Measurements from ENCODE around the gene MACF1. TPM values are rescaled to one million over a fixed set of nuclear protein-coding genes. Genes with fewer than 3 reads are reported as not detected.
"Not testable (repeated sequence)": the region's sequence is repeated elsewhere in the genome, so short reads cannot be mapped to it uniquely, and the experiment has no call there.

The MACF1 gene
- total and polyA plus RNA-seq, 2 donors from 2014 or later, result 65.7 to 387 TPM

DNA sequence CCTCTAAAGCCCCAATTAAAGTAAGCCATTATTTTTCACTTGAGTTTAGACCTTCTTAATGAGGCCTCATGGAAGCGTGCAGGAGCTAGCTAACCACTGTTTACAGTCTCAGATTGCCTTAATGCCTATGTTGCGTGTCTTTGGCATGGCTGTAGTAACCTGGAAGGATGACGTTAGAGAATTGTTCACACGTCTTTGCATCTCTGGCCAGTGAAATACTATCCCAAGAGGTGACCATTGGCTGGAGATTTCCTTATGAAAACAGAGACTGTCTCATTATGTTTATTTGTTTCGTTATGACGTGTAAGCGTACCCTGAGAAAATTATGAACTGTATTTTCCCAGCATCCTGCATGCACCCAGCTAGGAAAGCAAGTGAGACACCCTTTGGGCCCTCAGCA lies 268.3 kb downstream of the MACF1 start:
- Histone ChIP-seq H3K9me3 (ENCODE audit: control insufficient read depth in 2 of 3, insufficient read depth in 1 of 3, low read length in 3 of 3) (no peaks in the 10 kb centered on the region), H3K27me3 (ENCODE audit: control insufficient read depth, insufficient read depth, low read length) (no peaks in the 10 kb centered on the region), H3K36me3 (ENCODE audit: control insufficient read depth in 2 of 3, insufficient read depth in 3 of 3, low read length in 3 of 3) (peaks cover 6 to 54% (median 33%) of the 10 kb centered on the region in 3 donors), H3K27ac (ENCODE audit: low read depth in 2 of 2, low read length in 2 of 2) (no peak overlapping the region), H3K4me1 (ENCODE audit: control insufficient read depth in 2 of 3, insufficient read depth in 2 of 3, low read depth in 1 of 3, low read length in 3 of 3) (no peaks in the 10 kb centered on the region), H3K9ac (ENCODE audit: low read length in 3 of 3) (no peak overlapping the region), H3K4me3 (ENCODE audit: low read length in 3 of 3) (no peak overlapping the region)
- DNase-seq (no peak), FAIRE-seq (no peak)
- intact Hi-C loops (cut with DNase I), result no loop called here
- TF ChIP-seq, protein P1, sequence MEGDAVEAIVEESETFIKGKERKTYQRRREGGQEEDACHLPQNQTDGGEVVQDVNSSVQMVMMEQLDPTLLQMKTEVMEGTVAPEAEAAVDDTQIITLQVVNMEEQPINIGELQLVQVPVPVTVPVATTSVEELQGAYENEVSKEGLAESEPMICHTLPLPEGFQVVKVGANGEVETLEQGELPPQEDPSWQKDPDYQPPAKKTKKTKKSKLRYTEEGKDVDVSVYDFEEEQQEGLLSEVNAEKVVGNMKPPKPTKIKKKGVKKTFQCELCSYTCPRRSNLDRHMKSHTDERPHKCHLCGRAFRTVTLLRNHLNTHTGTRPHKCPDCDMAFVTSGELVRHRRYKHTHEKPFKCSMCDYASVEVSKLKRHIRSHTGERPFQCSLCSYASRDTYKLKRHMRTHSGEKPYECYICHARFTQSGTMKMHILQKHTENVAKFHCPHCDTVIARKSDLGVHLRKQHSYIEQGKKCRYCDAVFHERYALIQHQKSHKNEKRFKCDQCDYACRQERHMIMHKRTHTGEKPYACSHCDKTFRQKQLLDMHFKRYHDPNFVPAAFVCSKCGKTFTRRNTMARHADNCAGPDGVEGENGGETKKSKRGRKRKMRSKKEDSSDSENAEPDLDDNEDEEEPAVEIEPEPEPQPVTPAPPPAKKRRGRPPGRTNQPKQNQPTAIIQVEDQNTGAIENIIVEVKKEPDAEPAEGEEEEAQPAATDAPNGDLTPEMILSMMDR (IDR thresholded peaks at IDR 0.05; ENCODE audit: borderline replicate concordance, extremely low read depth, insufficient read depth), result no peak

DNA sequence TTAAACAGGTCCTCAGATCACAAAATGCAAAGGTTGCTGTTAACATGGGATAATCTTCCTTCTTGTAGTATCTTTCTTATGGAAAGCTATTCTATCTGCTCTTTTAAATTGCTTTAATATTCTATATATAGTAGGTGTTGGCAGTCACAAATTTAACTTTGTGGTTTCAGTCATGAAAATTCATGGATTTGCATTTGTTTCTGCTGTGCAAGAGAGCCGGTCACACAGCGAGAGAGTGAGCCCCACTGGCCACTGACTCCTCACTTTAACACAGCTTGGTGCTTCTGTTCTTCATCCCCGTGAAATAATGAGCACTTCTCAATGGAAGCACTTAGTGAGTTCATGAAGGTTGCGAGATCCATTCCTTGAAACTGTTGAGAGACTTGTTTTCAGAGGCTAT lies 268.8 kb downstream of the MACF1 start:
- FAIRE-seq (no peak), DNase-seq (no peak)
- H3K27me3 ChIP-seq (ENCODE audit: control insufficient read depth, insufficient read depth, low read length), result no peaks in the 10 kb centered on the region
- TF ChIP-seq, protein P1 (IDR thresholded peaks at IDR 0.05; ENCODE audit: borderline replicate concordance, extremely low read depth, insufficient read depth), result no peak
- no peaks in the 10 kb centered on the region for H3K9me3 ChIP-seq (ENCODE audit: control insufficient read depth in 2 of 3, insufficient read depth in 1 of 3, low read length in 3 of 3)
- H3K9ac ChIP-seq (ENCODE audit: low read length in 3 of 3), result no peak overlapping the region
- H3K4me3 ChIP-seq (ENCODE audit: low read length in 3 of 3), result no peak overlapping the region
- no peak overlapping the region for H3K27ac ChIP-seq (ENCODE audit: low read depth in 2 of 2, low read length in 2 of 2)
- peaks cover 6 to 51% (median 33%) of the 10 kb centered on the region in 3 donors for H3K36me3 ChIP-seq (ENCODE audit: control insufficient read depth in 2 of 3, insufficient read depth in 3 of 3, low read length in 3 of 3)
- intact Hi-C loops (cut with DNase I), result no loop called here
- no peaks in the 10 kb centered on the region for H3K4me1 ChIP-seq (ENCODE audit: control insufficient read depth in 2 of 3, insufficient read depth in 2 of 3, low read depth in 1 of 3, low read length in 3 of 3)

DNA sequence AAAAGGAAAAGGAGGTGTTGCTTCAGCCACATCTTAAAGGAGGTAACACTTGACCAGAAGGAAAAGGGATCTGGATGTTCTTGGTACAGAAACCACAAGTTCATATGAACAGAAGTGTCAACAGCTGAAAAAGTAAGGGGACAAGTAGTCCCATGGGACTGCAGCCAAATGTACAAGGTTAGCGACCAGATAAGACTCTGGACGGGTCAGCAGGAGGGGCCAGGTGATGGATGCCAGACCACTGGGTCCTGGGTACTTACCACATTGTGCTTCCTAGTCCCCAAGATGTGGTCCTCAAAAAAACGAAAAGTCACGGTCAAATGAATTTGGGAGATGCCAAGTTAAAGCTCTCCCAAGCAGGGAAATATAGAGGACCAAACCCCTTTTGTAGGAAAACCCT lies 270.3 kb downstream of the MACF1 start:
- Histone ChIP-seq H3K9ac (ENCODE audit: low read length in 3 of 3) (no peak overlapping the region), H3K4me1 (ENCODE audit: control insufficient read depth in 2 of 3, insufficient read depth in 2 of 3, low read depth in 1 of 3, low read length in 3 of 3) (no peaks in the 10 kb centered on the region), H3K4me3 (ENCODE audit: low read length in 3 of 3) (no peak overlapping the region), H3K9me3 (ENCODE audit: control insufficient read depth in 2 of 3, insufficient read depth in 1 of 3, low read length in 3 of 3) (no peaks in the 10 kb centered on the region), H3K27ac (ENCODE audit: low read depth in 2 of 2, low read length in 2 of 2) (no peak overlapping the region), H3K36me3 (ENCODE audit: control insufficient read depth in 2 of 3, insufficient read depth in 3 of 3, low read length in 3 of 3) (peaks cover 7 to 46% (median 22%) of the 10 kb centered on the region in 3 donors), H3K27me3 (ENCODE audit: control insufficient read depth, insufficient read depth, low read length) (no peaks in the 10 kb centered on the region)
- FAIRE-seq, result no peak
- intact Hi-C loops (cut with DNase I), result no loop called here
- TF ChIP-seq, protein P1 (IDR thresholded peaks at IDR 0.05; ENCODE audit: borderline replicate concordance, extremely low read depth, insufficient read depth), result no peak
- DNase-seq, result no peak

DNA sequence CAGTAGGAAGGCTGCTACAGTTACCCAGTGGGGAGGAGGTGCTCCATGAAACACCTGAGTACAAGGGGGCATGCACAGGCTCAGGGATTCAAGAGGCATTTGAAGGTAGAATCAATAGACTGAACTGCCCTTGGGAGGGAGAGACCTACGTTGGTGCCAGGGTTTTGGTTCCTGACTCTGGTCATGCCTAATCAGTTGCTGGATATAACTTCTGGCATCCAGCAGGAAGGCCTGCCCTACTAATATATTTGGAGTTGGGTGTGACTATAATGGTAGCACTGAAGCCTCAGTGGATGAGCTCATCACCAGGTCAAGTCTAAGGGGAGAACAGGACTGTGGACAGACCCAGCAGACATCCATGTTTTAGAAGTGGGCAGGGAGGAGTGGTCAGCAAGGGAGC lies 271.1 kb downstream of the MACF1 start:
- H3K9me3 ChIP-seq (ENCODE audit: control insufficient read depth in 2 of 3, insufficient read depth in 1 of 3, low read length in 3 of 3); H3K27me3 ChIP-seq (ENCODE audit: control insufficient read depth, insufficient read depth, low read length); H3K27ac ChIP-seq (ENCODE audit: low read depth in 2 of 2, low read length in 2 of 2); intact Hi-C loops (cut with DNase I); FAIRE-seq; DNase-seq; H3K9ac ChIP-seq (ENCODE audit: low read length in 3 of 3); H3K4me3 ChIP-seq (ENCODE audit: low read length in 3 of 3); H3K4me1 ChIP-seq (ENCODE audit: control insufficient read depth in 2 of 3, insufficient read depth in 2 of 3, low read depth in 1 of 3, low read length in 3 of 3): not testable (repeated sequence)
- H3K36me3 ChIP-seq (ENCODE audit: control insufficient read depth in 2 of 3, insufficient read depth in 3 of 3, low read length in 3 of 3), result peaks cover 10 to 47% (median 26%) of the 10 kb centered on the region in 3 donors

Data from kidney (tissue), 14 donors.